K562 (cell line): ENCODE results near the gene CORT. TPM values are rescaled to one million over a fixed set of nuclear protein-coding genes. Genes with fewer than 3 reads are reported as not detected.

ENCODE experiments used
- CHCHD3 ChIP-seq: fragments of 250-450 bp; sonication (Bioruptor Pico); IDR thresholded peaks from 2 replicates; pipeline ENCODE4 v2.1.2; 2022; ENCODE audit warnings: mild to moderate bottlenecking
- GTF2E2 ChIP-seq: fragments of 200-800 bp; sonication (Bioruptor generic); IDR thresholded peaks from 2 replicates; pipeline ENCODE4 v1.6.1; 2016; ENCODE audit warnings: missing genetic modification characterization, missing compliant biosample characterization
- JUN ChIP-seq, 2 experiments: sonication (generic) in 1 of 2; formaldehyde crosslinking in 1 of 2; IDR thresholded peaks; 2 replicates each; pipeline versions ENCODE4 v1.6.1 to v1.8.0; 2012 to 2022; ENCODE audit warnings: borderline replicate concordance in 2 of 2, mild to moderate bottlenecking in 2 of 2, improper control_type of control experiment in 1 of 2, low read depth in 1 of 2, low read length in 1 of 2, missing genetic modification reagents in 1 of 2
- MTA1 ChIP-seq: fragments of 450-650 bp; IDR thresholded peaks from 2 replicates; pipeline ENCODE4 v1.6.1; 2017; ENCODE audit warnings: borderline replicate concordance
- PURB ChIP-seq: sonication (generic); formaldehyde crosslinking; IDR thresholded peaks from 2 replicates; pipeline ENCODE4 v1.9.0; 2021; ENCODE audit warnings: low read depth, mild to moderate bottlenecking, missing genetic modification reagents
- RERE ChIP-seq: sonication (generic); formaldehyde crosslinking; IDR thresholded peaks from 2 replicates; pipeline ENCODE4 v1.8.0; 2023; ENCODE audit warnings: missing genetic modification reagents, mild to moderate bottlenecking, borderline replicate concordance
- SFPQ ChIP-seq: fragments of 200-400 bp; formaldehyde crosslinking; IDR thresholded peaks from 2 replicates; pipeline ENCODE4 v1.6.1; 2017; ENCODE audit warnings: mild to moderate bottlenecking, low read depth, low read length, moderate library complexity
- ZNF398 ChIP-seq: fragments of 250-450 bp; sonication (Bioruptor Pico); IDR thresholded peaks from 2 replicates; pipeline ENCODE4 v1.8.0; 2021; ENCODE audit warnings: moderate library complexity, mild to moderate bottlenecking, inconsistent platforms
- ZNF518B ChIP-seq: fragments of 250-450 bp; sonication (Bioruptor Pico); IDR thresholded peaks from 2 replicates; pipeline ENCODE4 v1.5.0; 2021; ENCODE audit warnings: mild to moderate bottlenecking, moderate library complexity
- ZNF717 ChIP-seq: fragments of 250-450 bp; sonication (Bioruptor Pico); IDR thresholded peaks from 2 replicates; pipeline ENCODE4 v1.5.0; 2021
- polyA plus RNA-seq, 8 experiments: library from polyadenylated mRNA; depleted of rRNA in 4 of 8; stranded (reverse) in 5 of 8; unstranded in 3 of 8; fragments of >200 nt; fragmentation: Nextera tagmentation in 2 of 8; fragmentation: Illumina TruSeq in 1 of 8; extraction: Ambion mirVana in 2 of 8; extraction: Trizol in 1 of 8; gene quantifications; 2 replicates each; pipeline versions ENCODE4 v1.2.1 to v1.2.3, GENCODE V29; 2011 to 2014; ENCODE audit warnings: inconsistent platforms in 1 of 8, missing spikeins in 1 of 8
- total RNA-seq, 7 experiments: library from RNA; depleted of rRNA in 6 of 7; stranded (reverse); fragments of >200 nt in 6 of 7; fragmentation: Illumina TruSeq in 2 of 7; extraction: Trizol in 2 of 7; gene quantifications; 2 replicates each; pipeline versions ENCODE4 v1.2.1 to v1.2.3, GENCODE V29; 2011 to 2021; ENCODE audit warnings: low replicate concordance in 1 of 7

The CORT gene
- total and polyA plus RNA-seq, 9 of the 15 experiments (the other 6 are each of a cell fraction or from before 2014, with no cell fraction given) = 0.08 to 0.54 (median 0.13) TPM; not detected in 5

GRCh38 chr1:10474613-10475507 is 25.0 kb downstream of the CORT start, which contains the start of gene PEX14 (continued):
- TF ChIP-seq ZNF518B (CRISPR knock-in tag) (no peak), ZNF717 (no peak), JUN (IDR thresholded peaks at IDR 0.05; ENCODE audit: borderline replicate concordance, low read depth, low read length) (0 out of 2 replicates have a peak, but pooled peaks have one; percentile 38), JUN (CRISPR knock-in tag; IDR thresholded peaks at IDR 0.05; ENCODE audit: borderline replicate concordance) (0 out of 2 replicates have a peak, but pooled peaks have one; percentile 16), CHCHD3 (no peak), MTA1 (0 out of 2 replicates have a peak, but pooled peaks have one; percentile 45), PURB (CRISPR knock-in tag) (no peak), SFPQ (no peak), ZNF398 (CRISPR knock-in tag) (no peak), GTF2E2 (tag) (no peak), RERE (no peak)
